Prostate gland (tissue), 2 donors: ENCODE results near the gene ALDH4A1. TPM values are rescaled to one million over a fixed set of nuclear protein-coding genes. Genes with fewer than 3 reads are reported as not detected.

Experiments
- DNase-seq: peaks from one replicate; pipeline ENCODE4 v3.0.0-alpha.2; 2019; ENCODE audit warnings: low spot score
- H3K27ac ChIP-seq, 2 donors: fragments of 200-600 bp; sonication (generic); 2 replicates each; pipeline ENCODE4 v1.5.1; 2017 to 2019
- H3K27me3 ChIP-seq: fragments of 200-600 bp; sonication (generic); replicated peaks from 2 replicates; pipeline ENCODE4 v1.5.1; 2019; ENCODE audit not compliant: insufficient read depth
- H3K36me3 ChIP-seq, 2 donors: fragments of 200-600 bp; sonication (generic); 1 replicate in 1 of 2; 2 replicates in 1 of 2; pipeline versions ENCODE4 v1.5.1 to v1.8.1; 2017 to 2019
- H3K4me1 ChIP-seq: fragments of 200-600 bp; sonication (generic); replicated peaks from 2 replicates; pipeline ENCODE4 v1.5.1; 2019
- H3K4me3 ChIP-seq, 2 donors: fragments of 200-600 bp; sonication (generic); 2 replicates each; pipeline ENCODE4 v1.5.1; 2017 to 2019
- H3K9me3 ChIP-seq: fragments of 200-600 bp; sonication (generic); 2 replicates; pipeline ENCODE4 v1.5.1; 2017
- POLR2A ChIP-seq: fragments of 450-650 bp; IDR thresholded peaks from one replicate; pipeline ENCODE4 v1.6.1; 2016; ENCODE audit warnings: antibody characterized with exemption, mild to moderate bottlenecking
- POLR2AphosphoS5 ChIP-seq: sonication (generic); formaldehyde crosslinking; IDR thresholded peaks from one replicate; pipeline ENCODE4 v1.6.1; 2017; ENCODE audit warnings: antibody characterized with exemption
- WGBS: methylation state at CpG from one replicate; pipeline ENCODE4 v1.1.5; 2018; 5-methylcytosine and 5-hydroxymethylcytosine counted together
- intact Hi-C: fragments of 100-400 bp; cut with DNase I; formaldehyde crosslinking; loops from one replicate; pipeline ENCODE4 v1.14.2; 2022
- total RNA-seq, 2 donors: library from RNA; depleted of rRNA; stranded (reverse); fragments of >200 nt; gene quantifications; one replicate each; pipeline ENCODE4 v1.1.0, GENCODE V29; 2016
- TF ChIP-seq, protein P1 (sequence below), 4 experiments: fragments of 200-600 bp in 2 of 4; fragments of 450-650 bp in 2 of 4; sonication (generic) in 2 of 4; IDR thresholded peaks; 1 replicate in 3 of 4; 2 replicates in 1 of 4; pipeline ENCODE4 v1.5.1; 2016 to 2019; ENCODE audit warnings: antibody characterized with exemption in 4 of 4, mild to moderate bottlenecking in 2 of 4, moderate library complexity in 2 of 4

ALDH4A1 gene
- total RNA-seq, 2 donors from 2014 or later, result 15.7 to 58.4 TPM

DNA sequence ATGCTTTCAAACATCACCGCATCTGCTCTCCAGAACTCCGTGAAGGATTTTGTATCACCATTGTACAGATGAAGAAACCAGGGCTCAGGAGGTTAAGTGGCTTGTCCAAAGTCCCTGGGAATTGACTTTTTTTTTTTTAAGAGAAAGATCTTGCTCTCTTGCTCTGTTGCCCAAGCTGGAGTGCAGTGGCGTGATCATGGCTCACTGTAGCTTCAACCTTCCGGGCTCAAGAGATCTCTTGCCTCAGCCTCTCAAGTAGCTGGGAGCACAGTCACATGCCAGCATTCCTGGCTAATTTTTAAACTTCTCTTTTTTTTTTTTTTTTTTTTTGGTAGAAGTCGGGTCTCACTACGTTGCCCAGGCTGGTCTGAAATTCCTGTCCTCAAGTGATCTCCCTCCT lies 36.0 kb downstream of the ALDH4A1 start:
- Histone ChIP-seq H3K36me3 (no peaks in the 10 kb centered on the region), H3K4me1 (no peaks in the 10 kb centered on the region), H3K27me3 (no peaks in the 10 kb centered on the region), H3K27ac (no peak overlapping the region), H3K9me3 (no peaks in the 10 kb centered on the region), H3K4me3 (no peak overlapping the region)
- 79% methylated on average over 6 of the region's 6 CpGs for WGBS
- TF ChIP-seq POLR2AphosphoS5 (no peak), POLR2A (no peak)
- TF ChIP-seq, protein P1, sequence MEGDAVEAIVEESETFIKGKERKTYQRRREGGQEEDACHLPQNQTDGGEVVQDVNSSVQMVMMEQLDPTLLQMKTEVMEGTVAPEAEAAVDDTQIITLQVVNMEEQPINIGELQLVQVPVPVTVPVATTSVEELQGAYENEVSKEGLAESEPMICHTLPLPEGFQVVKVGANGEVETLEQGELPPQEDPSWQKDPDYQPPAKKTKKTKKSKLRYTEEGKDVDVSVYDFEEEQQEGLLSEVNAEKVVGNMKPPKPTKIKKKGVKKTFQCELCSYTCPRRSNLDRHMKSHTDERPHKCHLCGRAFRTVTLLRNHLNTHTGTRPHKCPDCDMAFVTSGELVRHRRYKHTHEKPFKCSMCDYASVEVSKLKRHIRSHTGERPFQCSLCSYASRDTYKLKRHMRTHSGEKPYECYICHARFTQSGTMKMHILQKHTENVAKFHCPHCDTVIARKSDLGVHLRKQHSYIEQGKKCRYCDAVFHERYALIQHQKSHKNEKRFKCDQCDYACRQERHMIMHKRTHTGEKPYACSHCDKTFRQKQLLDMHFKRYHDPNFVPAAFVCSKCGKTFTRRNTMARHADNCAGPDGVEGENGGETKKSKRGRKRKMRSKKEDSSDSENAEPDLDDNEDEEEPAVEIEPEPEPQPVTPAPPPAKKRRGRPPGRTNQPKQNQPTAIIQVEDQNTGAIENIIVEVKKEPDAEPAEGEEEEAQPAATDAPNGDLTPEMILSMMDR (IDR thresholded peaks at IDR 0.05), result no peak
- no peak for DNase-seq
- intact Hi-C loops, result loop anchor here (10.0 kb wide), 1 partner anchor 1362 kb away; no protein-coding TSS in a partner anchor

DNA sequence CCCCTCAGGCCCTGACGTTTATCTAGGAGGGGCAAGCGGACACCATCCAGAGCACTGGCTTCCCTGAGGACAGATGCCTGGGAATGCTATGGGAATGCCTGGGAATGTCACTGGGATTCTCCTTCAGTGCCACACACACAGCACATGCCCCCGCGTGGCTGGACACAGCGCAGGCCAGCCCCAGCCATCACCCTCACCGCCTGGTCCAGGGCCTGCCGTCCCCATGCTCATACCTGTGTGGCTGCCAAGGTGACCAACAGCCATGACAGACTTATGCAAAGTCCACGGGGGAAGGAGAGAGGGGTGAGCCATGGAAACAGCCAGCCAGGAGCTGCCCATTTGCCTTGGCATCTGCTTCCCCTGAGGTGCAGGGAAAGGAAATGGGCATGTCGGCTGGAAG lies 37.2 kb downstream of the ALDH4A1 start:
- H3K27ac ChIP-seq, result no peak overlapping the region
- TF ChIP-seq POLR2AphosphoS5, result no peak
- TF ChIP-seq POLR2A, result no peak
- TF ChIP-seq, protein P1 (IDR thresholded peaks at IDR 0.05), result no peak
- H3K36me3 ChIP-seq, result no peaks in the 10 kb centered on the region
- H3K4me3 ChIP-seq, result no peak overlapping the region
- intact Hi-C loops, result loop anchor here (10.0 kb wide), 1 partner anchor 1360 kb away; no protein-coding TSS in a partner anchor
- H3K4me1 ChIP-seq, result no peaks in the 10 kb centered on the region
- WGBS, result 79% methylated on average over 9 of the region's 9 CpGs
- no peak for DNase-seq
- no peaks in the 10 kb centered on the region for H3K9me3 ChIP-seq
- H3K27me3 ChIP-seq, result no peaks in the 10 kb centered on the region

DNA sequence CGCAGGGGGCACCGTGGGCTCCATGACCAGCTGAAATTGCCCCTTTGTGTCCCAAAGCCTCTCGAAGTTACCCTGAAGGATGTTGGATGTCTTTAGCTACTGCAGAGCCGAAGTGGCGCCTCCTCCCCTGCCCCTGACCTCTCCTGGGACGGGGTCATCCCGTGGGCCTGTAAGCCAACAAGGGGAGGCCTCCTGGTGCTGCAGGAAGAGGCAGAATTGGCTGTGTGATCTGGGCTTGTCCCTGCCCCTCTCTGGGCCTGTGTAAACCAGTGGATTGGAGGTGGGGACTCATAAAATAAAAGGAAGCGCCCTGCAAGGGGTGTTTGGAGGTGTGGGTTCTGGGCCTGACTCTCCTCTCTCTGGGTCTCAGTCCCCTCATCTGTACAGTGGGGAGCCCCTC lies 40.8 kb downstream of the ALDH4A1 start:
- Histone ChIP-seq H3K9me3 (no peaks in the 10 kb centered on the region), H3K27ac (no peak overlapping the region), H3K4me3 (no peak overlapping the region), H3K27me3 (no peaks in the 10 kb centered on the region), H3K4me1 (no peaks in the 10 kb centered on the region), H3K36me3 (no peaks in the 10 kb centered on the region)
- DNase-seq, result no peak
- intact Hi-C loops, result loop anchor here (10.0 kb wide), 1 partner anchor 1357 kb away; no protein-coding TSS in a partner anchor
- WGBS, result 85% methylated on average over 8 of the region's 8 CpGs
- TF ChIP-seq POLR2AphosphoS5 (no peak), POLR2A (no peak)
- TF ChIP-seq, protein P1 (IDR thresholded peaks at IDR 0.05), result no peak

DNA sequence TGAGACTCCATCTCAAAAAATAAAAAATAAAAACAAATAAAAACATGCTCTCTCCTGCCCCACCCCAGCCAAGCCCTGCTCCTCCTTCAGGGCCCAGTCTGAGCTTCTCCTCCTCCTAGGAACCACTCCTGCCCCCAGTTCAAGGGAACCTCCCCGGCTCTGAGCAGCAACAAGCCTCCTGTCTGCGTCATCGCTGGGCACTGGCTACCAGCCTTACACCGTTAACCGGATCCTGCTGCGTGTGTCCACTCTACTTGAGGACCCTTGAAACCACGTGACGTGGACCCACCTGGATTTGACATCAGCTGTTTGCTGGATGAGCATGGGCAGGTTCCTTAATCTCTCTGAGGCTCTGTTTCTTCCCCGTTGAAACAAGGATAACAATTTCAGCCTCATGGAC lies 41.3 kb downstream of the ALDH4A1 start:
- no peaks in the 10 kb centered on the region for H3K9me3 ChIP-seq
- no peak overlapping the region for H3K27ac ChIP-seq
- no peak for DNase-seq
- intact Hi-C loops, result loop anchor here (10.0 kb wide), 1 partner anchor 1356 kb away; no protein-coding TSS in a partner anchor
- no peaks in the 10 kb centered on the region for H3K4me1 ChIP-seq
- TF ChIP-seq POLR2A (no peak), POLR2AphosphoS5 (no peak)
- TF ChIP-seq, protein P1 (IDR thresholded peaks at IDR 0.05), result no peak
- no peaks in the 10 kb centered on the region for H3K36me3 ChIP-seq
- no peaks in the 10 kb centered on the region for H3K27me3 ChIP-seq
- no peak overlapping the region for H3K4me3 ChIP-seq
- 77% methylated on average over 9 of the region's 9 CpGs for WGBS

DNA sequence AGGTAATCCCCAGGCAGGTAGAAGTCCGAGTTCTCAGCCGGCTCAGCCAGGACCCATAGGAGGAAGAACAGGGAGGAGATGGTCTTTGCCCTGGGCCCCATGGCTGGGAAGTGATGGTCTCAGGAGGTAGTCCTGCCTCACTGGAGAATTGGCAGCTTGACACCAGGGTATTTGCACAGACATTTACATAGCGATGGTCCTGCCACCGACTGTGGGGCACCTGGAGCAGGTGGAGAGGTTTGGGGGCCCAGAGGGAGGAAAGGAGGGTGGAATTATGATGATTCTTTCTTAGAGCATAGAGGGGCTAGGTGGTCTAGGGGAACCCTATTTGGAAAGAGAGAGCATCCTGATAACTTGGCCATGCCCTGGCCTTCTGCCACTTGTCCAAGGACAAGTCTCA lies 42.8 kb downstream of the ALDH4A1 start, which contains the start of gene TAS1R2:
TSS of gene TAS1R2 (minus strand) at position 101 of the 400 bp plus-strand sequence. CDS start at position 101, 0 bp downstream.
- 50% methylated on average over 4 of the region's 4 CpGs for WGBS
- TF ChIP-seq POLR2A (no peak), POLR2AphosphoS5 (no peak)
- TF ChIP-seq, protein P1 (IDR thresholded peaks at IDR 0.05), result no peak
- intact Hi-C loops, result no loop called here
- Histone ChIP-seq H3K36me3 (no peaks in the 10 kb centered on the region), H3K9me3 (no peaks in the 10 kb centered on the region), H3K4me3 (no peak within 1 kb of the TSS), H3K4me1 (no peaks in the 10 kb centered on the region), H3K27ac (no peak within 1 kb of the TSS), H3K27me3 (no peaks in the 10 kb centered on the region)
- no peak for DNase-seq
